Lower lobe of right lung (tissue), 2 donors: ENCODE results near the gene SNX27. TPM values are rescaled to one million over a fixed set of nuclear protein-coding genes. Genes with fewer than 3 reads are reported as not detected.
A peak's percentile ranks its signal among the peaks of the same experiment; 100 is the strongest.

Experiments
- ATAC-seq, 2 donors: fragments of 200-7000 bp; cut with Tn5 transposase; one replicate each; pipeline ENCODE4 v1.9.1; 2020 to 2022; ENCODE audit warnings: mild to moderate bottlenecking in 2 of 2, moderate library complexity in 2 of 2
- DNase-seq: peaks from one replicate; pipeline ENCODE4 v3.0.0-alpha.2; 2020
- H3K27ac ChIP-seq: fragments of 200-600 bp; one replicate; pipeline ENCODE4 v1.8.0; 2022
- H3K27me3 ChIP-seq: fragments of 200-600 bp; one replicate; pipeline ENCODE4 v1.8.0; 2022; ENCODE audit warnings: low read depth
- H3K36me3 ChIP-seq: fragments of 200-600 bp; one replicate; pipeline ENCODE4 v1.8.0; 2022; ENCODE audit warnings: mild to moderate bottlenecking
- H3K4me1 ChIP-seq: fragments of 200-600 bp; one replicate; pipeline ENCODE4 v1.8.0; 2022
- H3K4me3 ChIP-seq: fragments of 200-600 bp; one replicate; pipeline ENCODE4 v1.8.0; 2022; ENCODE audit warnings: mild to moderate bottlenecking
- H3K9me3 ChIP-seq: fragments of 200-600 bp; one replicate; pipeline ENCODE4 v1.8.0; 2022
- CTCF ChIP-seq: fragments of 200-600 bp; IDR thresholded peaks from one replicate; pipeline ENCODE4 v1.8.0; 2022; ENCODE audit warnings: antibody characterized with exemption, mild to moderate bottlenecking
- intact Hi-C: fragments of 100-400 bp; cut with DNase I; formaldehyde crosslinking; loops from one replicate; pipeline ENCODE4 v1.11.0; 2022
- total RNA-seq: library from RNA; stranded (reverse); fragmentation: NEBNext Ultra II Directional; extraction: Animal tissue kit (Norgen Biotek cat#: 25700); gene quantifications from one replicate; pipeline ENCODE4 v1.2.1, GENCODE V29; 2021
- donor health status: DM: no; HTN: yes; CAD: no; lungs with severe emphysema.

Gene SNX27
- total RNA-seq, 1 donor from 2014 or later: 66.5 TPM

- no peak for TF ChIP-seq CTCF
- Histone ChIP-seq H3K4me3 (no peak overlapping the region), H3K27me3 (no peaks in the 10 kb centered on the region), H3K9me3 (no peaks in the 10 kb centered on the region), H3K4me1 (peaks cover 68% of the 10 kb centered on the region), H3K36me3 (peaks cover 7% of the 10 kb centered on the region), H3K27ac (peak overlapping the region; percentile 51)
- intact Hi-C loops: no loop called here
- ATAC-seq (peak; percentile 75 to 82), DNase-seq (no peak)
Observed at GRCh38 chr1:151619489-151620093, 7.7 kb downstream of the SNX27 start.

DNA sequence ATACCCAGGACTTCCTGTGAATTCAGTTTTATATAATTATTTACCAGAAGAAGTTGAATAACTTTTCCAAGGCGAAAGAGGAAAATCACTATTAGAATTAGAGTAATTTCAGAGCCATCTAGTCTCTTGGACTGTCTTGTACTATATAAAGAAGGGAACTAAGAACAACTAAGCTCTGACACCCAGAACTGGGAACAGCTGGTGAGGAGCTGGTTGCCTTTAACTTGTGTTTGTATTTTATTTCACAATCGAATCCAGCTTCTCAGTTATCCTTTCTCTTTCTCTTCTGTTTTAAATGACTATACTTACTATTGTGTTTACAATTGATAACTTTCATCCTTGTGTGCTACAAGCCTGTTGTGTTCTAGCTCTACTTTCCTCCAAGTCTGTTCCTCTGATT is 8.4 kb downstream of the SNX27 start:
- peaks cover 7% of the 10 kb centered on the region for H3K36me3 ChIP-seq
- DNase-seq: no peak
- TF ChIP-seq CTCF: no peak
- no peaks in the 10 kb centered on the region for H3K27me3 ChIP-seq
- ATAC-seq: peak; percentile 73 to 84
- H3K27ac ChIP-seq: peak overlapping the region; percentile 51
- peaks cover 61% of the 10 kb centered on the region for H3K4me1 ChIP-seq
- no peaks in the 10 kb centered on the region for H3K9me3 ChIP-seq
- H3K4me3 ChIP-seq: no peak overlapping the region
- intact Hi-C loops: no loop called here

- H3K4me1 ChIP-seq: peaks cover 50% of the 10 kb centered on the region
- DNase-seq (no peak), ATAC-seq (peak; percentile 54 to 62)
- no peak overlapping the region for H3K4me3 ChIP-seq
- peak overlapping the region; percentile 51 for H3K27ac ChIP-seq
- TF ChIP-seq CTCF: no peak
- intact Hi-C loops: no loop called here
- H3K9me3 ChIP-seq: no peaks in the 10 kb centered on the region
- no peaks in the 10 kb centered on the region for H3K36me3 ChIP-seq
- no peaks in the 10 kb centered on the region for H3K27me3 ChIP-seq
Observed at GRCh38 chr1:151621351-151621750, 9.5 kb downstream of the SNX27 start.

- intact Hi-C loops: no loop called here
- ATAC-seq: no peak
- DNase-seq: no peak
- no peak overlapping the region for H3K4me3 ChIP-seq
- peaks cover 6% of the 10 kb centered on the region for H3K36me3 ChIP-seq
- no peaks in the 10 kb centered on the region for H3K9me3 ChIP-seq
- H3K27me3 ChIP-seq: no peaks in the 10 kb centered on the region
- TF ChIP-seq CTCF: no peak
- no peak overlapping the region for H3K27ac ChIP-seq
- peaks cover 22% of the 10 kb centered on the region for H3K4me1 ChIP-seq
Observed at GRCh38 chr1:151624783-151625182, 12.9 kb downstream of the SNX27 start.

DNA sequence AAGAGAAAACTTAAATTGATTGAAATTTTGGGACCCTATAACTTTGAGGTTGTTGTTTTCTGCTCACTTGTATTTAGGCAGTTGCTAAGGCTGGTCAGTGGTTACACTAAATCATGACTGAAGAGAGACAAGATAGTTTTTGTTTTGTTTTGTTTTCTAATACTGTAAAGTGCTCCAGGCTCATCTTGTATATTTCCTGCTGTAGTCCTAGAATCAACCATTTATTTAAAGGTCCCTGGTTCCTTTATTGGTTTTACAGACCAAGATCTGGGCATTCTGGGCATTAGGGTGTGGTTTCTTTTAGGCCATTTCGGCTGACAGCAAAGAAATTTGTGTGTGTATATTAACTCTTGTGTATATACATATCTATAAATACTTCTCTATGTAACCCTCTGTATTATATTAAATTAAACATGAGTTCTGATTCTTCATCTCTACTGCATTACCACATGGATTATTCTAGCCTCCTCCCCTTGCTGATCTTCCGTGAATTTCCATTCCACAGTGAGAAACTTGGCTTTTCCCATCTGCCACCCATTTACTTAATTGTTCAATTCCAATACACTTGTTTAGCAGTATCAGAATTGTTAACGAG is 15.0 kb downstream of the SNX27 start:
- peaks cover 6% of the 10 kb centered on the region for H3K36me3 ChIP-seq
- H3K9me3 ChIP-seq: no peaks in the 10 kb centered on the region
- no peak overlapping the region for H3K4me3 ChIP-seq
- peaks cover 2% of the 10 kb centered on the region for H3K4me1 ChIP-seq
- TF ChIP-seq CTCF: no peak
- H3K27me3 ChIP-seq: no peaks in the 10 kb centered on the region
- ATAC-seq (no peak), DNase-seq (no peak)
- no peak overlapping the region for H3K27ac ChIP-seq
- intact Hi-C loops: no loop called here
